IPS DF 4.7 (cell line): ENCODE results near the gene LRRTM4.
"Not testable (repeated sequence)": the region's sequence is repeated elsewhere in the genome, so short reads cannot be mapped to it uniquely, and the experiment has no call there.

Experiments used
- DNase-seq: peaks from one replicate; pipeline ENCODE4 v3.0.0-alpha.2; 2013; ENCODE audit warnings: low spot score; ENCODE audit errors: extremely low read depth

LRRTM4 gene

DNA sequence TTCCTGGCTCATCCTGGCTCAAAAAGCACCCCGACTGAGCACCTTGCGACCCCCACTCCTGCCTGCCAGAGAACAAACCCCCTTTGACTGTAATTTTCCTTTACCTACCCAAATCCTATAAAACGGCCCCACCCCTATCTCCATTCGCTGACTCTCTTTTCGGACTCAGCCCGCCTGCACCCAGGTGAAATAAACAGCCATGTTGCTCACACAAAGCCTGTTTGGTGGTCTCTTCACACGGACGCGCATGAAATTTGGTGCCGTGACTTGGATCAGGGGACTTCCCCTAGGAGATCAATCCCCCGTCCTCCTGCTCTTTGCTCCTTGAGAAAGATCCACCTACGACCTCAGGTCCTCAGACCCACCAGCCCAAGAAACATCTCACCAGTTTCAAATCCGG lies 433.8 kb downstream of the LRRTM4 start:
- not testable (repeated sequence) for DNase-seq

DNA sequence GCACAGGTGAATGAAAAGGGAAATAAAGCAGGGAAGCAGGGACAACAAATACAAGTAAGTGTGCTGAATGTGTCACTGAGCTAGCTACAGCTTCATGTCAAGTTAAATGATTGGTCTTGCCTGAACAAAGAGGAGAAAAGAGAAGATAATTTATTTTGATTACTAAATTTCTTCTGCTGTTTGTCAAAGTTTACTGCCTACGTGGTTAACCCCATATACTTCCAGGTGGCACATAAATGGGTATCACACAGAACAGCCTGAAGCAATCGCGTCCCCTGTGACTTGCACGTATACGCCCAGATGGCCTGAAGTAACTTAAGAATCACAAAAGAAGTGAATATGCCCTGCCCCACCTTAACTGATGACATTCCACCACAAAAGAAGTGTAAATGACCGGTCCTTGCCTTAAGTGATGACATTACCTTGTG lies 434.2 kb downstream of the LRRTM4 start:
- DNase-seq = no peak

DNA sequence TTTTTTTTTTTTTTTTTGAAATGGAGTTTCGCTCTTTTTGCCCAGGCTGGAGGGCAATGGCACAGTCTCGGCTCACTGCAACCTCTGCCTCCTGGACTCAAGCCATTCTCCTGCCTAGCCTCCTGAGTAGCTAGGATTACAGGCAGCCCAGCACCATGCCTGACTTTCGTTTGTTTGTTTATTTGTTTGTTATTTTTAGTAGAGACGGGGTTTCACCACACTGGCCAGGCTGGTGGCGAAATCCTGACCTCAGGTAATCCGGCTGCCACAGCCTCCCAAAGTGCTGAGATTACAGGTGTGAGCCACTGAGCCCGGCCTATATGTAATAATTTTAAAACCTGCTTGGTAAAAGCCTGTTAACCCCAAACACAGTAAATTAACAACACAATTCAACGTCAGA lies 435.7 kb downstream of the LRRTM4 start:
- DNase-seq = no peak

DNA sequence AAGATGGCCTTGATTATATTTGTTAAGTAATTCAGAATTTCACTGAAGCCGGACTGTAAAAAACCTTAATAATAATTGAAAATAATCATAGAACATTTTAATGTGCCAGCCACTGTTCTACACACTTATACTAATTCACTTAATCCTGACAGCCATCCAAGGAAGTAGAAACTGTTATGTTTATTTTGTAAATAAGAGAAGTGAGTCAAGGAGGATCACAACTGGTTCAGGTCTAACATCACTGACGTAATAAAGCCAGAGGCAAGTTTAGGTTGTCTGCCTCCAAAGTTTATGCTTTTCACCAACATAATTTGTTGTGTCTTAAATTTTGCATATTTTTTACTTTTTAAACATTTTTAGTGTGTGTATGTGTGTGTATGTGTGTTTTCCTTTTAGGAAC lies 436.1 kb downstream of the LRRTM4 start:
- DNase-seq = no peak

DNA sequence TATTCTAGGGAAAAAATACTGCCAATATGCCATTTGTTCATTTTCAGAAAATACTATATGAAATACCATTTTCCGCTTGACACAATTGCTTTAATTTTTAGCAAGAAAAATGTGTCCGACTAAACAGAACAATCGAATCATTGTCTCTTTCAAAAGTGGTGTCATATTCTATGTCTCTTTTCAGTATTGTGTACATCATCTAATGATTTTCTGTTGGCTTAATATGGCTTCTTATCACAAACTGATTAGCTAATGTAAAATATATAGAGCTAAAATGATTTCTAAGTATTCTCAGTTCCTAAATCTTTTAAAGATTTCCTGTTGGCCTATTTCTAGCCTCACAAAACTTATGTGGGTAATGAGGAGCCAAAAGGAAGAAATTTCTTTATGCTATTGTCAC lies 436.6 kb downstream of the LRRTM4 start:
- no peak for DNase-seq

DNA sequence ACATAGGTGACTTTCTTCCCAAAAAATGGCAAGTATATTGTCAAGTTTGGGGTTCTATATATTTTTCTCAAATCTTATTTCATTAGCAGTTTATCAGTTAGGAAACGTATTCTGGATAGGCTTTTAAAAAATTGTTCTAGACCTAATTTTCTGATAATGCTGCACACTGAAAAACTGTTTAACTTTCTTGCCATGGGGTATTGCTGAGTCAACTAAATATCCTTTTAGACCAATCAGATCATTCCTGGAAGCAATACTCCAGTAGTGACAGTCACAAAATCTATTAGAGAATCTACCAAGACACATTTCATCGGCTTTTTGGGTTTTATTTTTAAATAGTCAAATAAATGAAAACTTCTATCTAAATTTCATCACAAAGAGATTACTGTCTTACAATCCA lies 440.6 kb downstream of the LRRTM4 start:
- DNase-seq = no peak

DNA sequence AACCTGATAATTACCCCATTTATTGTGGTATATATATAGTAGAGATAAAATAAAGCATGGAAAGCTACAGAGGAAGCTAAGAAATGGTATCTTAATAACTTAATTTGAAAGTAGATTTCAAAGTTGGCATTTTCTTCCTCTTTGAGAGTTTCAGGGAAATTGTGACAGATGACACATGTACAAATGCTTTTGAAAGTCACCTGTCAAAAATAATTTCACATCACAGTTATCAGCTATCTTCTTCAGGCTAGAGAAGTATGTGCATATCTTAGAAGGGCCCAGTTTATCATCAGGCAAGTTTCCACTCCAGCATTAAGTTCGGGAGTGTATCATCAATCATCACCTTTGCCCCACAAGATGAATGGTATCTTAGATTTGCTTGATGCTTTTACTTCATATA lies 457.9 kb downstream of the LRRTM4 start:
- DNase-seq = no peak

DNA sequence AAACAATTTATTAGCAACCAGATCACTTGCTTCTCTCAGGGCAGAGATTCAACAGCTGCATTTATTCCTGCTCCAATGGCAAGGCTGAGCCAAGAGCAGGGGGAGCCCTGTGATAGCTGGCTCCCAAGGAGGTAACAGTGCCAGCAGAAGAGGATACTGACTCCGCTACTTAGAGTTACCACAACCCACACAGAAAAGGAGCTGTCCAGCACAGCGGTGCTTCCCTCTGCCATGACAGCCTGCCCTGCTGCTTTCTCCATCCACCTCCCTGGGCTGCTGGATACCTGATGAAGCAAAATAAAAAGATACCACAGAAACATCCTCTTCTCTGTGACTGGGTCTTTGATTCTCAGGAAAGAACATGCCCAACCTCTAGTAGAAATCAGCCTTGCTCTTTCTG lies 467.2 kb downstream of the LRRTM4 start:
- peak; percentile 38 for DNase-seq

DNA sequence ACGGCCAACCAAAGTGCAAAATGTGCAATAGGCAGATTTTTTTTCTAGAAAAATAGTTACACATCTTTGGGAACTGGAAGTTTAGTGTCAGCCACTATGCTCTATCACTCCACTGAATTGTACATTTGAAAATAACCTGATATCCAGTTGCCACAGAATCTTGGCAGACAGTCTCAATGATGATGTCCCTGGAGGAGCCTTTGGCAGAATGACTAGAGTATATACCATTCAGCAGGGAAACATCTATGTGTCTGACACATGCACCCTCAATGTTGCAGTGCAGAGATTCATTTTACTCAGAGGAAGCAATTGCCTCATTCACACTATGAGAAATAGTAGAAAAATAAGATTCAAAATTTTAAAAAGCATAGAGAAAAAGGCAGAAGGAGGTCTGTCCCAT lies 475.8 kb downstream of the LRRTM4 start:
- DNase-seq = no peak

DNA sequence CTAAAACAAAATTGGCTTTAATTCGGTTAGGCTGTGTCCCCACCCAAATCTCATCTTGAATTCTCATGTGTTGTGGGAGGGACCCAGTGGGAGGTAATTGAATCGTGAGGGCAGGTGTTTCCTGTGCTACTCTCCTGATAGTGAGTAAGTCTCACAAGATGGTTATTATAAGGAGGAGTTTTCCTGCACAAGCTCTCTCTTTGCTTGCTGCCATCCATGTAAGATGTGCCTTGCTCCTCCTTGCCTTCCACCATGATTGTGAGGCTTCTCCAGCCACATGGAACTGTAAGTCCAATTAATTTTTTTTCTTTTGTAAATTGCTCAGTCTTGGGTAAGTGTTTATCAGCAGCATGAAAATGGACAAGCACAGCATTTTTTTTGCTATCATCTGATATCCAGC lies 476.7 kb downstream of the LRRTM4 start:
- not testable (repeated sequence) for DNase-seq

DNA sequence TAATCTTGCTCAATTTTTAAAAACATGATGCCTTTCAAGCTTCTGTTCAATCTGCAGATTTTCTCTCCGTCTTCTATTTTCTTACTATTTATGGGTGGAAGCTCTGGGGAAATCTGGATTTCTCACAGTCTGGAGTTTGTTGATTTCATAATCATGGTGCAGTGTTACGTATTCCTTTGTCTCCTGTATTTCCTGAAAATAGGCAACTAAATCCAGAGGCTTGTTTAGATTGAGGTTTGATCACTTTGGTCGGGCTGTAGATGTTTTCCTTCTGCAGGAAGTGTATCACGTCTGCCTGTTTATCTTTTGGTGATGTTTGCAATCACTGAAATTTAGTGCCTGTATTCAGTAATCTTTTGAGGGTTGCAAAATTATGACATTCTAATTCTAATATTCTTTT lies 487.7 kb downstream of the LRRTM4 start:
- DNase-seq = no peak

DNA sequence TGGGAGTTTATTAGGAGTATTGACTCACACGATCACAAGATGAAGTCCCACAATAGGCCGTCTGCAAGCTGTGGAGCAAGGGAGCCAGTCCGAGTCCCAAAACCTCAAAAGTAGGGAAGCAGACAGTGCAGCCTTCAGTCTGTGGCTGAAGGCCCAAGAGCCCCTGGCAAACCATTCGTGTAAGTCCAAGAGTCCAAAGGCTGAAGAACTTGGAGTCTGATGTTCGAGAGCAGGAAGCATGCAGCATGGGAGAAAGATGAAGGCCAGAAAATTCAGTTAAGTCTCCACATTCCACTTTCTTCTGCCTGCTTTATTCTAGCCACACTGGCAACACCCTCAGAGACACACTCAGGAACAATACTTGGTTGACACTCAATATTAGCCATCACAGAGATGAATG lies 492.9 kb downstream of the LRRTM4 start:
- not testable (repeated sequence) for DNase-seq

DNA sequence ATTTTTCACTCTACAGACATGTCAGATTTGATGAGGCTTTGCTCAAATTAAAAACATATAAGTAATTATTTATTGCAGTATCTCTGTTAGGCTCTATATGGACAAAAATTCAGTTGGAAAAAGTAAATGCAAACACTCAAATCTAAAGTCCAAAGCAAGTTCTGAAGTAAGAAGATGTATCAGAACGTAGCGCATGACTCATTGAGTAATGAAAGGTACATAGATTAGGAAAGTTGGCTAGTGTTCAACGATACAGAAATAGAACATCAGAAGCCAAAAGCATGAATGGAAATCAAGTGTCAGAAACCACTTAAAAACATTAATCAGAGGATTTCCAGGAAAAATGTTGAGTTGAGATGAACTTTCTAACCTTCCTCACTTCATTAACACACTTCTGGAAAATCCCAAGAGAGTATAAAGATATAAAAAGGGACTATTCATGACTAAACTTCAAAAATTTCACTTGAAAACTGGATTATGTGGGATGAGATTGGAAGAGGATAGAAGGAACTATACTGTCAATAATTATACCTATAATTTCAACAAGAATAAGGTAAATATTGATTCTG lies 494.1 kb downstream of the LRRTM4 start:
- DNase-seq = no peak

DNA sequence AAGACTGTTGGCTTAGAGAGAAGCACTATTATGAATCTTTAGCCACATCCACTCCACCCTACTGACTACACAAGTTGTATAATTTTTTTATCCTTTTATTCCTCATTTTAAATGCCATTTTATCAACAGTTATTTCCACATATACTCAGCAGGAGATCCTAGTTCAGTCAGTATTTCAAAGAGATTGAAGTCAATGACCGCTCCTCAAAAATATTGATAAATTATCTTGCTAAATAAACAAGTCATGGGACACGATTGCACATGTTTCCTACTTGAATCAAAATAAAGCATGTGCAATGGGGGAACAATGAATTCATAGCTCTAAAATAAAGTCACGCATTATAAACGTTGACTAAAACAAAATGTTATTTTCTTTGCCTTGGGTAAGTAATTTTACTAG lies 496.5 kb downstream of the LRRTM4 start:
- DNase-seq = no peak

DNA sequence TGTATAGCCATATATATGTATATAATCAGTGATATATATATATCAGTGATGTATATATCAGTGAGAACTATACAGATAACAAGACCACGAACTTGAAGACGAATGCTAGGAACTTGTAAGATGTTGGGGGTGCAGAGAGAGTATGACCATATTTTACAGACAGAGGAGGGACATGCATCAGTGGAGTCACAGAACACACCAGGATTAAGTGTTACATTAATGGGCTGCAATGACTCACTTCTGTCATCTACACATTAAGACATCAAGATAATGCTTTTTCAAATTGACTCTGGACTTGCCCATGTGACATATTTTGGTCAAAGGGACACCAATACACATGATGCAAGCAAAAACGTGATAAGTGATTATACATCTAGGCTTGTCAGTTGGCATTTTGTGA lies 501.0 kb downstream of the LRRTM4 start:
- no peak for DNase-seq

DNA sequence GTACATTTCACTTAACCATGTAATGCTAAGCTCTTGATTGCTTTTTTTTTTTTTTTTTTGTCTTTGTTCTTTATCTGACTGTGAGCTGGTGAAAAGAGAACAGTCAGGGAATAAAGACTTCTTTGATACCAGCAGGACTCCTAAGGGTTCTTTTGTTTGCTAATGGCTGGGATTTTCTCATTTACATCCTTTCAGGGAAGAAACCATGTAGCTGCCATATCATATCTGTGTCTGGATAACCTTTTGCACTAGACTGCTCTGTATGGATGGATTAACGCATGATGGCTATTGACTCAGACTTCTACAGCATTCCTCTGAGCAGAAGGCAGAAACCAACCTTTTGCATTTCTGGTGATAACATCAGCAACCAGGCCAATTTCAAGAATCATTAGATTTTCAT lies 504.0 kb downstream of the LRRTM4 start:
- DNase-seq = no peak

DNA sequence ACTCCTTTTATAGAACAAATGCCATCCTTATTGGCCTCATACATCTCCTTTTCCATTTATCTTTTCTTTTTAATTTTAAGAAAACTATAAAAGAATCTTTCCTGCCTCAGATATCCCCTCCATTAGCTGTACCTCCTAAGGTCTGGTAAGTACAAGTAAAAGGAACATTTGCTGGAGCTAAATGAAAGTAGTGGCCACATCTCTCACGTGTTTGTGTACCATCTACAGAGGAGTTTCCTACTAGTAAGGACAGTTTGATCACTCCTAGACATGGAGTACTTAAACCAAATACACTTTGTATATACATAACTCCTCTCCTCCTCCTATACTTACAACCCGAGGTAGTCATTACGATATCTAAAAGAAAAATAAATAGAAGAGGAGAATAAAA lies 504.8 kb downstream of the LRRTM4 start:
- no peak for DNase-seq

DNA sequence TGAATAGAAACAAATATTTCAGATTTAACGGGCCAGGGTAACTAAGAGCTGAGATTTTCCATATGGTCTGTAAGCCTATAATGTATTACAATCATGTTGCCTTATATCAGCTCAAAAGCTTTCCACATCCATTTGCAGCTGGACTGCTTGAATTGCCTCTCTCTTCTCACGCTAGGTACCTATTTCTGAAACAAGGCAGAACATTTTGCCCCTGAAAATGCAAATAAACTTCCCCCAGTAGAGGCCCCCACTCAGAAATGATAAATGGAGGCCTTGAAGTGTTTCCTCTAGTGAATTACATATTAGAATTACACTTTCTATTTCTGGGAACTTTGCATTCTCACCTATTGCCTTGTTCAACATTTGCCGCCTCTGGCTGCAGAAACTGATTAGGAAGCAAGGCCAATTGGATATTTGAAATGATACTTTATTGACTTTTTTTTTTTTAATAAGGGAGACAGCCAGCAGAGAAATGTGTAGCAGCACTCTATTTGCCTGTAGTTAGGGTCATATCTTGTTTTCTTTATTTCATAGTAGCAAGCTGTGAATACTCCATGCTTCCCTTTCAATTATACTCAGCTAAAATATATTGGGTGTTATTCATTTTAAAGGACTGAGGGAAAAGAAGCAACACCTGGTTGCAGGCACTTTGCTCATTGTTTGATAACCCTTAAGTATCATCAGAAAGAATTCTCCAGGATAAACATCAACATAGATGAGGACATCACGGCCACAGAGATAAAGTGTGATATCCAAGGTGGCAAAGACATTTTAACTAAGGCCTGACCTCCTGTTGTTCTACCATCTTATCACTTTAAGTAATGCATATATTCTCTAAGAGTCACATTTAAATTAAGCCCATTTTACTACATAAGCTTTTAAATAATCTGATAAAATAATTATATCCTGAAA lies 505.5 kb downstream of the LRRTM4 start:
- no peak for DNase-seq

DNA sequence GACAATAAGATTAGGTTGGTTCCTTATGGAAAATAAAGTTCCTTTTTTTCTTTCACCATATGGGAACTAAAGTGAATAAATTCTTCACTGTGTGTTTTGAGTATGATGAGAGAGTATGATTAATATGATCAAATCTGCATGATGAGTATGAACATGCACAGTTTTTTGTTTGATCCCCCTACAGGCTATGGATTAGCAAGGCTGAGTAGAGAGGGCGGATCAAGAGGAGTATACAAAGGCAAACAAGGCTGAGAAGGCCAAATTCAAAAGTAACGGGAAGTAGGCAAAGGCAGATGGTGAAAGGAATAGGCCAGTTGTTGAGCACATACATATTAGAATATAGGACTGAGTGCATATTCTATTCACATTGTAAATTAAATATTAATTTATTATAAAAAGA lies 508.2 kb downstream of the LRRTM4 start:
- no peak for DNase-seq

DNA sequence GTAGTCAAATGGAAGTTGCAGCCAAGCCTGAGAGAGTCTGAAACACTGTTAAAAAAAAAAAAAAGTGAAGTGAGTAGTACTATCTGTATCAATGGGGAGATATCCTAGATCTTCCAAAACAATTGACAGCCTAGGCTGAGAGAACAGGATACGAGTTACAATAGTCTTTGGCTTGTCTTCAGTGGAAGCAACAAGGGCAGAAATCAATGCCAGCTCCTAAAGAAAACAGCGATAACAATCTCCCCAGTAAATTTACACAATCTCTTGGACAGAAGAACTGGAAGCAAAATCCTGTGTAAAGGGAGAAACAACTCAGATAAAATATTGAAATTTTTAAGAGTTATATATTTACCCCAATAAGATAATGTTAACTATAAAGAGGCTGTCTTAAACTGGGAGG lies 508.7 kb downstream of the LRRTM4 start:
- no peak for DNase-seq

DNA sequence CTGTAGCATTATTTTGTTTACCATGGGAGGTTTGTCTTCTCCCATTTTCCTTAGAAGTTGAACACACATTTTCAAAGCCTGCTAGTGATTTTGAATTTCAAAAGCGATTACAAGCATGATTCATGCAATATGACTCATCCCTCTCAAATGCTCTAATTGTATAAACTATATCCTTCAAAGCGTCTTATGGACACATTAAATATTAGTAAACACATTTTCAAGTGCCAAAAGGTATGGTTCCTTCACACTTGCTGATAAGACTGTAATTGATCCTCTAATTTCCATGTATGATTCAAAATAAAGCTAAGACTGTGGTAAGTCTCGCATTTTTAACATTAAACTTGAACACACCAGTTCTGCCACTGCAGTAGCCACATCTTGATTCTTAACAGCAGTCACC lies 512.9 kb downstream of the LRRTM4 start:
- DNase-seq = no peak

DNA sequence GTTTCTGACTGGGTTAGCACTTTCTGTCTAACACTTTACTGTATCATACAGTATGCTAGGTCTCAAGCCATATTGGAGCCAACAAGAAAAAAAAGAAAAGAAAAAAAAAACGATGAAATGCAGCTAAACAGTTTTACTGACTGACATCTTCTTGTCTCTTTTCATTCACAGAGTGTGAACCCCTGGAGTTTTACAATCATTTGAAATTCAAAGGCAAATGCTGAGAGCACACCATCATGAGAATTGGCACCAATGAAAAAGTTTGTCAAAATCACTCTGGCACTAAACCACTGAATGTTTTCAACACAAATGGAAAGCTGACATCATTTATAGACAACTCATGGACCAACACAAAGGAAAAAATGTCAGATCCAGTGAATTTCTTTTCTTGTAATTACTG lies 513.3 kb downstream of the LRRTM4 start:
- no peak for DNase-seq

DNA sequence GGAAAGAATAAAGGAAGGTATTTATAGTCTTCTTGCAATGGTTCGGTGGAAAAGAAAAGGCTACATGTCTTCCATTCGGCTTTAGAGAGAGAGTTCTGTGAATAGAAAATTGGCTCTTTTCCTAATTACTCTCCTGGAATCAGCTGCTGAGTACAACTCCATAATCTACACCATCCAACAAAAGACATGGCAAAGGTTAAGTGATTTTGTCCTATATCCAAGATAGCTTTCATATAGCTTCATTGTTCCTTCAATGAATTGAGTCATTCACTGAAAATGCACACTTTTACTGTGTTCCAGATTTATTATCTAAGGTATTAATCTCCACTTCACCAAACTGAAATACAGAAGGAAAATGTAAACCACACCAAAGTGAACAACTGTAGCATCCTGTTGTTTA lies 514.5 kb downstream of the LRRTM4 start:
- no peak for DNase-seq
